NCI-H2227 (cell line): ENCODE results near the gene PASD1.
"Not testable (repeated sequence)": the region's sequence is repeated elsewhere in the genome, so short reads cannot be mapped to it uniquely, and the experiment has no call there.

Experiments used
- DNase-seq: peaks from one replicate; lab custom pipeline; 2025; ENCODE audit not compliant: unreplicated experiment; lab: John Stamatoyannopoulos, UW

Gene PASD1

GRCh38 chrX:151621422-151621821, 57.9 kb downstream of the PASD1 start:
- no peak for DNase-seq

GRCh38 chrX:151624677-151625076, 61.2 kb downstream of the PASD1 start:
- DNase-seq: no peak

- no peak for DNase-seq
Observed at GRCh38 chrX:151631822-151632221, 68.3 kb downstream of the PASD1 start.

GRCh38 chrX:151633157-151633556, 69.7 kb downstream of the PASD1 start:
- no peak for DNase-seq

- no peak for DNase-seq
Observed at GRCh38 chrX:151634937-151635336, 71.5 kb downstream of the PASD1 start.

- no peak for DNase-seq
Observed at GRCh38 chrX:151641564-151641963, 78.1 kb downstream of the PASD1 start.

- DNase-seq: no peak
Observed at GRCh38 chrX:151675121-151675746, 111.8 kb downstream of the PASD1 start.

GRCh38 chrX:151676196-151676595, 112.7 kb downstream of the PASD1 start:
- no peak for DNase-seq

GRCh38 chrX:151679798-151680402, 116.4 kb downstream of the PASD1 start:
- DNase-seq: no peak

GRCh38 chrX:151680805-151681204, 117.3 kb downstream of the PASD1 start:
- peak; percentile 52 for DNase-seq

- DNase-seq: no peak
Observed at GRCh38 chrX:151687635-151688034, 124.2 kb downstream of the PASD1 start.

GRCh38 chrX:151688695-151689094, 125.2 kb downstream of the PASD1 start:
- no peak for DNase-seq

- no peak for DNase-seq
Observed at GRCh38 chrX:151692825-151693224, 129.3 kb downstream of the PASD1 start.

GRCh38 chrX:151694121-151694520, 130.6 kb downstream of the PASD1 start:
- DNase-seq: no peak

- DNase-seq: peak; percentile 18
Observed at GRCh38 chrX:151694661-151695582, 131.4 kb downstream of the PASD1 start, which contains the start of gene PRRG3. TSS of gene PRRG3 (plus strand) at chrX:151695458. CDS start at chrX:151698815, 3,357 bp downstream.

GRCh38 chrX:151695583-151696340, 132.3 kb downstream of the PASD1 start:
- DNase-seq: peak; percentile 7

- DNase-seq: not testable (repeated sequence)
Observed at GRCh38 chrX:151697082-151697481, 133.6 kb downstream of the PASD1 start.

GRCh38 chrX:151697522-151697921, 134.0 kb downstream of the PASD1 start:
- DNase-seq: no peak

- no peak for DNase-seq
Observed at GRCh38 chrX:151698485-151698884, 135.0 kb downstream of the PASD1 start.

- no peak for DNase-seq
Observed at GRCh38 chrX:151699746-151700145, 136.3 kb downstream of the PASD1 start.

- DNase-seq: no peak
Observed at GRCh38 chrX:151700581-151700980, 137.1 kb downstream of the PASD1 start.
